T-helper 2 cell treated with Interferon-gamma antibody and Interleukin-4, amounts not matched to agents 100 ng/mL and 5 ng/mL, for 36 hours (primary cell): Measurements from ENCODE around the gene PDE9A. TPM values are rescaled to one million over a fixed set of nuclear protein-coding genes. Genes with fewer than 3 reads are reported as not detected.
"Not testable (repeated sequence)": the region's sequence is repeated elsewhere in the genome, so short reads cannot be mapped to it uniquely, and the experiment has no call there.

Source experiments
- intact Hi-C: fragments of 100-400 bp; cut with micrococcal nuclease; formaldehyde crosslinking; loops from one replicate; pipeline ENCODE4 v1.15.1; 2023
- total RNA-seq: library from RNA; stranded (reverse); gene quantifications from 2 replicates; pipeline ENCODE4 v1.2.3, GENCODE V29; 2022

The PDE9A gene
- total RNA-seq, 1 donor from 2014 or later = 12.6 TPM

DNA sequence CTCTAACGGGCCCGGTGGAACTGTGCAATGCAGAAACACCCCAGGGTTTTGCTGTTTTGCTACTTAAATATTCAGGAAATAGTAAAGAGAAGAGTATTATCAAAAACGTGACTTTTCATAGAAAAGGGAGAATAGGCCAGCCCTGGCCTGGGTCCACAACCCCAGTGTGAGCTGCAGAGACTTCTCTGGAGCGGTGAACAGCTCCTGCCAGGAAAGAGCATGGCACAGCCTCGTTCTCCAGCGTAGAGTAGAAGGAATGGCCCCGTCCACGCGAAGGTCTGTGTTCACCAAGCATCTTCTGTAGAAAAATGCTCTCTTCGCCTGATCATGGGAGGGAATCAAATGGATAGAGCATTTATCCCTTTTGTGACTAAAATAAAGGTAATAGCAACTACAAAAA lies 51.4 kb downstream of the PDE9A start:
- intact Hi-C loops = no loop called here

- intact Hi-C loops = no loop called here
Observed at GRCh38 chr21:42705346-42705745, 51.9 kb downstream of the PDE9A start.

DNA sequence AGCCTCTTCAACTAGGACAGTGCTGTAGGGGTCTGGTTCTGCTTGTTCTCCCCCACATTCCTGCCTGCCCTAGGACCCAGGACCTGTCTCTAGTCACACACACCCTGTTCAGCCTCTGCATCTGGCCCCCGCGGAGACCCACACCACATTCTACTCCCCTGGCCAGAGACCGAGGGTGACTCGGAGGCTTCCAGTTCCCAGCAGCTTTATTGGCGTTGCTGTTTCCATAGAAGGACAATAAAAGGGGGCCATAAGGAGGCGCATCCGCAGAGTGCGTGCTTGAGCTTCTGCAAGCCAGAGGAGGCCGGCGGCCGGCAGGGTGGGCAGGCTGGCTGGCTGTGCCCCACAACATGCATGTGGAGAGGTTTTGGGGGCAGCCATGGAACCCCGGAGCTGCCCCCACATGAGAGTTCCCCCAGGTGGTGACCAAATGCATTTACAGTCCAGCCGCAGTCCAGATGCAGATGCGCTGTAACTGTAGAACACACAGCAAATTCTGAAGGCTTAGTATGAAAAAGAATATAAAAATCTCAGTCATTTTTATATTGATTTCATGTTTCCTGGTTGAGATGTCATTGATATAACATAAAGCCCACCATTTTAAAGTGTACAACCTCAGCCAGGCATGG lies 52.4 kb downstream of the PDE9A start:
- intact Hi-C loops = no loop called here

- intact Hi-C loops = no loop called here
Observed at GRCh38 chr21:42706765-42707164, 53.3 kb downstream of the PDE9A start.

GRCh38 chr21:42707207-42707830 lies 53.9 kb downstream of the PDE9A start:
- intact Hi-C loops = no loop called here

- intact Hi-C loops = no loop called here
Observed at GRCh38 chr21:42708107-42708506, 54.7 kb downstream of the PDE9A start.

DNA sequence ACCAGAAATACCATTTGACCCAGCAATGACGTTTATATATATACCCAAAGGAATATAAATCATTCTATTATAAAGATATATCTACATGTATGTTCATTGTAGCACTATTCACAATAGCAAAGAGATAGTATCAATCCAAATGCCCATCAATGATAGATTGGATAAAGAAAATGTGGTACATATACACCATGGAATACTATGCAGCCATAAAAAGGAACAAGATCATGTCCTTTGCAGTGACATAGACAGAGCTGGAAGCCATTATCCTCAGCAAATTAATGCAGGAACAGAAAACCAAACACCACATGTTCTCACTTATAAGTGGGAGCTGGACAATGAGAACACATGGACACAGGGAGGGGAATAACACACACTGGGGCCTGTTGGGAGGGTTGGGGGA lies 55.5 kb downstream of the PDE9A start:
- intact Hi-C loops = not testable (repeated sequence)

GRCh38 chr21:42711667-42712066 lies 58.2 kb downstream of the PDE9A start:
- intact Hi-C loops = no loop called here

- intact Hi-C loops = not testable (repeated sequence)
Observed at GRCh38 chr21:42715427-42715826, 62.0 kb downstream of the PDE9A start.

DNA sequence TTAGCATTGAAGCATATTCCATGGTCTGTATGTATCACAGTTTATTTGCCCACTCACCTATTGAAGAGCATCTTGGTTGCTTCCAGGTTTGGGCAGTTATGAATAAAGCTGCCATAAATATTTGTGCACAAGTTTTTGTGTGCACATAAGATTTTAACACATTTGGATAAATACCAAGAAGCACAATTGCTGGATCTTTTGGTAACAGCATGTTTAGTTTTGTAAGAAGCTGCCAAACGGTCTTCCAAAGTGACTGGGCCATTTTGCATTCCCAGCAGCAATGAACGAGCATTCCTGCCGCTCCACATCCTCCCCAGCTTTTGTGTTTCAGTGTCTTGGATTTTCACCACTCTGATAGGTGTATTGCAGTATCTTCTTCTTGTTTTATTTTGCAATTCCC lies 62.7 kb downstream of the PDE9A start:
- intact Hi-C loops = no loop called here

- intact Hi-C loops = not testable (repeated sequence)
Observed at GRCh38 chr21:42720484-42720883, 67.1 kb downstream of the PDE9A start.

- intact Hi-C loops = no loop called here
Observed at GRCh38 chr21:42721341-42721824, 68.0 kb downstream of the PDE9A start.

- intact Hi-C loops = no loop called here
Observed at GRCh38 chr21:42722153-42722552, 68.7 kb downstream of the PDE9A start.

- intact Hi-C loops = no loop called here
Observed at GRCh38 chr21:42722808-42723473, 69.5 kb downstream of the PDE9A start.

DNA sequence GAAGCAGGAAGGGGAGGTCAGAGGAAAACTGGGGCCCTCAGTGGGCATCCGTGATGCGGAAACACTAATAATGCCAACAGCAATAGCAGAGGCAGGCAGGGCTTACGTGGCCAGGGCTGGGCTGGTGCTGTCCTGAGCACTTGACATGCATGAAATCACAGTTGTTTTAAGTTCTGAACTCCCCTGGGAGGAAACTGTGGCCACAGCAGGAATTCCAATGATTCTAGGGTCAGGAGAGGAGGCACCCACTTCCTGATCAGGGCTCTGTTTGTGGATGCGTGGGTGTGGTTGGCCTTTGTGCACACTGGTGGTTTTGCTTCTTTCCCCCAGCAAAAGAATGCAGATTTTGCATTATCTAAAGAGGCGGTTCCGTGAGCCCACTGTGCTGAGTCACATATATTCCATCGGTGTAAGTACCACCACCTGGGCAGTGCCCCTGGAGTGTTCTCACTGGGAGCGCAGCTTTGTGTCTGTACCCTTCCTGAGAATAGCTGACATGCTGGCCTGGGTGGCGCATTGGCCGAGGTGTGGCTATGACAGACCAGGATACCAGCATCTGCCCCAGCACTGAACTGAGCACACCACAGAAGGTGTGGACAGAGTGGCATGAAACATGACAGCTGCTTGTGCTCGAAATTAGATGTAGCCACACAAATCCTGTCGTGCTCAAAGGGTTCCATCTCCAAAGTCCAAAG lies 71.0 kb downstream of the PDE9A start:
- intact Hi-C loops = no loop called here

DNA sequence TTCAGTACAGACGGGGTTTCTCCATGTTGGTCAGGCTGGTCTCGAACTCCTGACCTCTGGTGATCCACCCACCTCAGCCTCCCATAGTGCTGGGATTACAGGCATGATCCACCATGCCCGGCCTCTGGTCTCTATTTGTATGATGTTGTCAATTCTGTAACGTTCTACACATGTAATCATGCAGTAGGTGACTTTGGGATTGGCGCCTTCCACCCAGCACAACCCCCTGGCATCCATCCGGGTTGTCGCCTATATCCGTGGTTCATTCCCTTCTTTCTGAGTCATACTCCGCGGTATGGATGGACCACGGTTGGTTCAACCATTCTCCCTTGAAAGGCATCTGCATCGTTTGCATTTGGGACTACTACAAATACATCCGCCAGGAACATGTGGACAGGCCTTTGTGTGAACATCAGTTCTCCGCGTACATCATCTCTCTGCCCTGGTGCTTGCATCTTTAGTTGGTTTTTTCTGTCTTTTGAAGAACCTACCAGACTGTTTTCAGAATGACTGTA lies 72.1 kb downstream of the PDE9A start:
- intact Hi-C loops = no loop called here

- intact Hi-C loops = no loop called here
Observed at GRCh38 chr21:42731264-42732032, 78.0 kb downstream of the PDE9A start.

GRCh38 chr21:42732033-42732410 lies 78.6 kb downstream of the PDE9A start:
- intact Hi-C loops = no loop called here

- intact Hi-C loops = no loop called here
Observed at GRCh38 chr21:42733037-42733627, 79.7 kb downstream of the PDE9A start.

GRCh38 chr21:42733874-42734273 lies 80.5 kb downstream of the PDE9A start:
- intact Hi-C loops = no loop called here
